ENCODE measurements around the gene CELF4.

GRCh38 chr18:37540424-37541138, 25.0 kb downstream of the CELF4 start:
- TF ChIP-seq POLR2AphosphoS5 (IDR thresholded peaks at IDR 0.05; ENCODE audit: low read depth, low read length) (no peak), POLR2A (IDR thresholded peaks at IDR 0.05; ENCODE audit: low read depth, low read length) (no peak)

All from GM12892 (cell line).